NCI-H460 (cell line): ENCODE data around the gene CD55. TPM values are rescaled to one million over a fixed set of nuclear protein-coding genes. Genes with fewer than 3 reads are reported as not detected.
"Not testable (repeated sequence)": the region's sequence is repeated elsewhere in the genome, so short reads cannot be mapped to it uniquely, and the experiment has no call there.

ENCODE experiments used
- DNase-seq: peaks from one replicate; pipeline ENCODE4 v3.0.0-alpha.2; 2016; ENCODE audit warnings: low read depth; ENCODE audit errors: extremely low read depth
- total RNA-seq: library from RNA; depleted of rRNA; stranded (reverse); fragments of >200 nt; shearing (Covaris generic); gene quantifications from 2 replicates; pipeline ENCODE4 v1.2.3, GENCODE V29; 2014

The CD55 gene
- total RNA-seq, 1 experiment from 2014 or later = 1,516 TPM

DNA sequence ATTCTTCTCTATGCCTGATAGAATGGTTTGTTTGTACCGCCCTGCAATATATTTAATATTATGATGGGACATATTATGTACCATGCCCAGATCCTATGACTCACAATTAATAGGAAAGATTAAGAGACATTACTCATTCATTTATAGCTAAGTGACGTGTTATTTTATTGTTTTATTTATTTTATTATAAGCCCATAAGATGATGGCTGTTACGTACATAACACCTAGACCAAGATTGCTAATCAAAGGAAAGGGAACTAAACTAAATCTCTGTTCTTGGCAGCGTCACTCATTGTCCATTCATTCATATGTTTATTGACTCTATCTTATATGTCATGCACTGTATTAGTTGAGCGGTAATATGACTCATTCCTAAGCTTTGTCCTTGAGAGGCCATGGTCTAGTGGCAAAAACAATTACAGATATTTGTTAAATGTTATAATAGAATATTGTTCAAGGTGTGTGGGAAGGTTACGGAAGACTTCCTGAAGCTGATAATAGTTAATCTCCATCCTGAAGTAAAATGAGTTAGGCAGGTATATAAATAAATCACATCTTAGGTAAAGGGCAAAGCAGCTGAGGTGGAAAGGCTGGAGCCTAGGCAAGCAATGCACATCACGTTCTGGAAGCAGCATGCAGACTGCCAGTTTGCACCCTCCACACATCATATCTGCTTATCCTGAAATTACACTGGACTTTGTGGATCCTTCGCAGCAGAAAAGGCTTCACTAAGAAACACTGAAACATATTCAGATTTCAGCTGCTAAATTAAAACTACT is 16.6 kb upstream of the CD55 start:
- peak; percentile 97 for DNase-seq

DNA sequence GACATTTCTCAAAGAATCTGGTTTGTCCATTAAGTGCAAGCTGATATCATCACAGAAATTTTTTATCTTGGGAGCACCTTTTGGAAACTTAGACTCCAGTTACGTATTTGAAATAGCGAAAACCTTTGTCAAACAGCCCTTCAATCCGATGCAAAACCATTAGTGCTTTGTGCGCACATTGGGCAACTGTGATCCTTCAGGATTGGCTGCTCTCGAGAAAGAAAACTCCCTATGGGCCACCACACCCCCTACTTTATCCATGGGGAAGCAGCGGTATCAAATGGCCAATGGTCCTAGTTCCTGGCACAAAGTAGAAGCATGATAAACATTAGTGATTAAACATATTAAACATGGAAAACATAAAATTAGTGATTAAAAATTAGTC is 16.0 kb upstream of the CD55 start:
- no peak for DNase-seq

GRCh38 chr1:207306023-207306422 is 15.5 kb upstream of the CD55 start:
- DNase-seq = no peak

- no peak for DNase-seq
Measured at GRCh38 chr1:207306603-207307002, 14.9 kb upstream of the CD55 start.

- no peak for DNase-seq
Measured at GRCh38 chr1:207308451-207309190, 12.9 kb upstream of the CD55 start.

- DNase-seq = peak; percentile 85
Measured at GRCh38 chr1:207309745-207310273, 11.7 kb upstream of the CD55 start.

GRCh38 chr1:207311888-207312603 is 9.4 kb upstream of the CD55 start:
- no peak for DNase-seq

- no peak for DNase-seq
Measured at GRCh38 chr1:207312604-207312920, 8.9 kb upstream of the CD55 start.

DNA sequence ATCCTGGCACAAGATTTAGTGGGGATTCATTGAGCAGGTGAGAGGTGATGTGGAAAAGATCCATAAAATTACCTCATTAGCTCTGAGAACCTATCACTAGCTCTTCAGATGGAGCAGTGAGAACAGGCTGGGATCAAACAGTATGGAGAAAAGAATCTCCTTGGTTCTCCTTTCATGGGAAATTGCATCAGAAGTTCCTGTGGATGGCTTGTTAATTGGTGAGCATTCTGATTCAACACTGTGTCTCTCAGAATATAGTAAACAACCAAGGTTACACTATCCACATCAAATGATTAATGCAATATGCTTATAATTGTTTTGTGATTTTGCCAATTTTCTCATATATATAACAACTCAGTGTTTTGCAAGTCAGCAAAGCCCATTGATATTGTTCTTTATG is 8.3 kb upstream of the CD55 start:
- DNase-seq = no peak

DNA sequence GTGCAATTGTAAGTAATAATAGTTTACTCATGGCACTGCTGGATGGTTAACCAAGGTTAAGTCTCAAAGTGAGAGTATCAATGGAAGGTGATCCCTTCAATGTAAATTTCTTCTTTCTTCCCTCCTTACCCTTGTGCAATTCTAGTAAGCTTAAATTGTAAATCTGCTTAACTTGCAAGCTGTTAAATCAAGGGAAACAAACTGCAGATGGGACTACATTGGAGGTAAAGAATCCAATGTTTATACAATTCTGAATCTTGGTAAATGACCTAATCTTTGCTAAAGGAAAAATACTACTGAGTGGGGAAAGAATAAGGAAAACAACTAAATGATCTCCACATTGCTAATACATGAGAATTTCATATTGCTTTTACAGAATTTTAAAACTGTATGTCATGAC is 6.7 kb upstream of the CD55 start:
- DNase-seq = no peak

DNA sequence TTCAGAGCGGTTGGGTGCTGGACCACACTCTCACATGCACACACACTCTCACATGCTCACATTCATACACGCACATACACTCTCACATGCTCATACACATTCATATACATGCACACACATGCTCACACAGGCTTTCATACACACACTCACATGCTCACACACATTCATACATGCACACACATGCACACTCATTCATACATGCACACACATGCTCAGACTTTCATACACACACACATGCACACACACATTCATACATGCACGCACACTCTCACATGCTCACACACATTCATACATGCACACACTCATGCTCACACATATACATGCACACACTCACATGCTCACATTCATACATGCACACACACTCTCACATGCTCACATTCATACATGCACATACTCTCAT is 6.0 kb upstream of the CD55 start:
- DNase-seq = no peak

- DNase-seq = no peak
Measured at GRCh38 chr1:207316141-207316540, 5.3 kb upstream of the CD55 start.

DNA sequence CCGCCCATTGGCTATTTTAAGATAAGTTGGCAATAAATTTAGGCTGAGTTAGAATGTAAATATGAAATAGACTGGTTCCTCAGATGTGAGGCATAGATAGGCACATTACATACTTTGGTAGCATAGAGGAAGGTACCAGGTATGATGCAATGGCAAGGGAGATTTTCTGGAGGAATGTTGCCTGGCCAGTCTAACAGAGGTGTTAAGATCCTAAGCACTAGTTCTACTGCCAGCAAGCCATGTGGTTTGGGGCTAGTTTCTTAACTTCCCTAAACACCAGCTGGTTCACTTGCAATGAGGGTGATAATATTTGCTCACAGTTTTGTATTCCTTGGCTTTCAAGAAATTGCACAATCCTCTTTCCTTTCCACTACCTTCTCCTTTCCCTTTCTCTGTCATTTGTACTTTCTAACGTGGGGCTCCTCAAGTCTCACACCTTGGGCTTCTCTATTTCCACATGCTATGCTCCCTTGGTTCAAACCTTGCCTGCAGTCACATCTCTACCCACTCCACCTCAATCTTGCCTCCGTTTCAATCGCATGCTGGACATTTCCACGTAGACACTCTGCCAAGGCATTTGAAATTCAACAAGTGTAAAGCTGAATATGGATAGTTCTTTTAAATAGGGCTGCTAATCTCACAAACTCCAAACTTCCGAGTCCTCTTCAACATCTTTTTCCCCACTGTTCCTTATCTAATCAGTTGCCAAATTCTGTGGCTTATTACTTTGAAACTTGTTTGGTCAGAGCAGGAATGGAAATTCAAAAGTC is 4.7 kb upstream of the CD55 start:
- no peak for DNase-seq

- no peak for DNase-seq
Measured at GRCh38 chr1:207317561-207317960, 3.9 kb upstream of the CD55 start.

DNA sequence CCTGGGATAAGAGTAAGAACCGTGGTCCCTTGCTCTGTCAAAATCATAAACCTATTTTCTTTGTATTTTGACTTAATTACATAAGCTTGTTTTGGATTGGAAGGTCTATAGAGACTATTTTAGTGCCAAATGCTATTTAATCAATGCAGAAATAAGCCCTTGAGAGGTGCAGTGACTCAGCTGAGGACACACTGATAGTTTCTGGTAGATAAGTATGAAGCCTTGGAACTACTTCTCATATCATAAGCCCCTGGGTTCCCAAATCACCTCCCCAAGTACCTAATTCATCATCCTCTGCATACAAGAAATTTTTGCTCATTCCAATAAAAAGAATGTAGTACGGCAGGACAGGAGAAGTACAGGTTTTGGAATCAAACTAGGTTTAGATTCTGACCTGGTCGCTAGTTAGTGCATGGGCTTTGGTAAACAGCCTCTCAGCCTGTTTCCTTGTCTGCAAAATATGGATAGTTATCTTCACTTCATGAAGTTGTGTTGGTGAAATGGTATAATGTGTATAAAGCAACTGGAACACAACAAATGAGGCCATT is 3.3 kb upstream of the CD55 start:
- no peak for DNase-seq

GRCh38 chr1:207319199-207319598 is 2.3 kb upstream of the CD55 start:
- DNase-seq = no peak

- not testable (repeated sequence) for DNase-seq
Measured at GRCh38 chr1:207320105-207320504, 1.4 kb upstream of the CD55 start.

- DNase-seq = no peak
Measured at GRCh38 chr1:207321790-207322645, 540 bp downstream of the CD55 start.

DNA sequence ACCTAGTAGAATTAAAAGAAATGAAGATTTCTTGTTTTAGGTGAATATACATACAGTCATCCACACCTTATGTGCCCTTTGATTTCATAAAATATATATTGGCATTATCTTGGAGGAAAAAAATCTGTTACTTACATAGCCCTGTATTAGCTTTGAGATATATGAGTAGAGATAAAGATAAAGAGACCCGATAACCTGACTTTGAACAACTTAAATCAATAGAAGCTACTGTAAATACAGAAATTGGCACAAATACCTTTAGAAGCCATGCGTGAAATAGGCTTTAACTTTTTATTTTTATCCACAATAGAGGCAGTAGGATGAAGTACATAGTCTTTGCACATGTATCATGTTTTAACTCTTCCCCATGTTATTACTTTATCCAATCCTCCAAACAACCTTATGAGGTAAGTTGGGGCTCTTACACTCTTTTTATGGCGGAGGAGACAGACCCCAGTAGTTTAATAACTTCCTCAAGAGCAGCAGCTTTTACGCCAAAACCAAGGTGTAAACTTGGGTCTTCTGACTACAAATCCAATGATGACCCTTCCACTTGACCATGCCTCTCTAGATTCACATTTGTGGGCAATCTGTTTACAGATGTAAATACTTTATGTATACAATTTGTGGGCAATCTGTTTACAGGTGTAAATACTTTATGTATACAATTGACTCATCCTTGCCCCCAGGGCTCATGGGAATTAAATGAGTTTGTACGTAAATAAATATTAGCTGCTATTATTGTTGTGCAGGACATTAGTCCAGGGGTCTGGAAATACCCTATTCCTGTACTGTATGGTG is 2.1 kb downstream of the CD55 start:
- DNase-seq = no peak
